PC-9 (cell line): ENCODE results near the gene RTBDN.

Experiments used
- CTCF ChIP-seq: fragments of 200-600 bp; sonication (generic); conservative IDR thresholded peaks from 2 replicates; pipeline ENCODE4 v1.6.1; 2017; ENCODE audit warnings: mixed run types, antibody characterized with exemption, mild to moderate bottlenecking, moderate library complexity
- EZH2 ChIP-seq: fragments of 200-600 bp; sonication (generic); IDR thresholded peaks from 2 replicates; pipeline ENCODE4 v1.8.0; 2017; ENCODE audit warnings: antibody characterized with exemption, low read depth

GRCh38 chr19:12783291-12783848, 51.0 kb downstream of the RTBDN start:
- TF ChIP-seq CTCF (no peak), EZH2 (no peak)
